Stomach (tissue), 9 donors: ENCODE measurements around the gene CABLES1. TPM values are rescaled to one million over a fixed set of nuclear protein-coding genes. Genes with fewer than 3 reads are reported as not detected.

Source experiments
- DNase-seq, 2 donors: peaks; one replicate each; pipeline versions ENCODE4 v3.0.0 to v3.0.0-alpha.2; 2013 to 2019
- H3K27ac ChIP-seq, 5 donors: fragments of 200-600 bp in 4 of 5; sonication (generic) in 4 of 5; one replicate each; pipeline ENCODE4 v1.5.1; 2013 to 2019; ENCODE audit warnings: mild to moderate bottlenecking in 1 of 5, moderate library complexity in 1 of 5
- H3K27me3 ChIP-seq, 3 donors: fragments of 200-600 bp; sonication (generic); one replicate each; pipeline ENCODE4 v1.5.1; 2017 to 2019; ENCODE audit warnings: mixed run types in 1 of 3
- H3K36me3 ChIP-seq, 4 donors: fragments of 200-600 bp; sonication (generic); 1 replicate in 3 of 4; 2 replicates in 1 of 4; pipeline ENCODE4 v1.5.1; 2016 to 2019
- H3K4me1 ChIP-seq, 4 donors: fragments of 200-600 bp; sonication (generic); one replicate each; pipeline ENCODE4 v1.5.1; 2016 to 2019
- H3K4me3 ChIP-seq, 4 donors: fragments of 200-600 bp; sonication (generic) in 3 of 4; one replicate each; pipeline ENCODE4 v1.5.1; 2016 to 2019; ENCODE audit warnings: mild to moderate bottlenecking in 1 of 4
- H3K9me3 ChIP-seq, 4 donors: fragments of 200-600 bp; sonication (generic); one replicate each; pipeline ENCODE4 v1.5.1; 2016 to 2019
- EP300 ChIP-seq: sonication (generic); formaldehyde crosslinking; IDR thresholded peaks from one replicate; pipeline ENCODE4 v1.6.1; 2017; ENCODE audit warnings: antibody characterized with exemption
- POLR2A ChIP-seq, 4 donors: fragments of 450-650 bp; IDR thresholded peaks; one replicate each; pipeline ENCODE4 v1.6.1; 2016; ENCODE audit warnings: antibody characterized with exemption in 4 of 4, control low read depth in 2 of 4, mild to moderate bottlenecking in 1 of 4, moderate library complexity in 1 of 4
- POLR2AphosphoS5 ChIP-seq, 3 donors: sonication (generic); formaldehyde crosslinking; IDR thresholded peaks; one replicate each; pipeline ENCODE4 v1.6.1; 2016; ENCODE audit warnings: antibody characterized with exemption in 3 of 3
- WGBS, 5 donors: extraction: QIAGEN DNeasy Blood & Tissue Kit in 3 of 5; methylation state at CpG; one replicate each; pipeline versions ENCODE4 v1.1.5 to v1.1.7; 2013 to 2018; 5-methylcytosine and 5-hydroxymethylcytosine counted together
- intact Hi-C: fragments of 100-400 bp; cut with DNase I; formaldehyde crosslinking; loops from one replicate; pipeline ENCODE4 v1.15.1; 2023; ENCODE audit warnings: low total_unique reads
- polyA plus RNA-seq, 3 donors: library from polyadenylated mRNA; stranded (reverse); fragments of 200-250 nt; gene quantifications; one replicate each; pipeline ENCODE4 v1.2.3, GENCODE V29; 2013
- total RNA-seq, 5 donors: library from RNA; depleted of rRNA; stranded (reverse); fragments of >200 nt; gene quantifications; one replicate each; pipeline versions ENCODE4 v1.1.0 to v1.2.3, GENCODE V29; 2014 to 2016
- TF ChIP-seq, protein P1 (sequence below), 7 experiments: fragments of 450-650 bp in 4 of 7; fragments of 200-600 bp in 3 of 7; sonication (generic) in 3 of 7; IDR thresholded peaks; one replicate each; pipeline ENCODE4 v1.5.1; 2016 to 2019; ENCODE audit warnings: antibody characterized with exemption in 7 of 7, control low read depth in 2 of 7, mild to moderate bottlenecking in 1 of 7
- donor health status: healthy with polysubstance abuse.
- donor health status: Bipolar disorder and iron deficiency.
- donor health status: healthy.

CABLES1 gene
- total and polyA plus RNA-seq, 8 donors, result 5.6 to 36.8 (median 18.2) TPM

DNA sequence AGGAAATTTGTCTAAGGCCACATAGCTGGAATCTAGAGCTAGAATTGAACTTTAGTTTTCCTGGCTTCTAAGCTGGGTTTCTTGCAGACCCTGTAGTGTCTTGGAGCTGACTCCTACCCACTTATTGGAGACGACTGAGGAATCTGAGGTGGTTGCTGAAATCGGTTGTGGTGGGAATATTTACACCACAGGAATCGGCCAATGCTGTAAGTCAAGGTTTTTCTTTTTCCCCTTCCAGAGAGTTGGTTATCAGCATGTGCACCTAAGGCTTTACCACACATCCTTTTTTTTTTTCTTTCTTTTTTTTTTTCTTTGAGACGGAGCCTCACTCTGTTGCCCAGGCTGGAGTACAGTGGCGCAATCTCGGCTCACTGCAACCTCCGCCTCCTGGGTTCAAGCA, 9.4 kb downstream of the CABLES1 start:
- DNase-seq, result no peak
- TF ChIP-seq POLR2AphosphoS5 (IDR thresholded peaks at IDR 0.05) (no peak), POLR2A (IDR thresholded peaks at IDR 0.05) (no peak), EP300 (no peak)
- TF ChIP-seq, protein P1, sequence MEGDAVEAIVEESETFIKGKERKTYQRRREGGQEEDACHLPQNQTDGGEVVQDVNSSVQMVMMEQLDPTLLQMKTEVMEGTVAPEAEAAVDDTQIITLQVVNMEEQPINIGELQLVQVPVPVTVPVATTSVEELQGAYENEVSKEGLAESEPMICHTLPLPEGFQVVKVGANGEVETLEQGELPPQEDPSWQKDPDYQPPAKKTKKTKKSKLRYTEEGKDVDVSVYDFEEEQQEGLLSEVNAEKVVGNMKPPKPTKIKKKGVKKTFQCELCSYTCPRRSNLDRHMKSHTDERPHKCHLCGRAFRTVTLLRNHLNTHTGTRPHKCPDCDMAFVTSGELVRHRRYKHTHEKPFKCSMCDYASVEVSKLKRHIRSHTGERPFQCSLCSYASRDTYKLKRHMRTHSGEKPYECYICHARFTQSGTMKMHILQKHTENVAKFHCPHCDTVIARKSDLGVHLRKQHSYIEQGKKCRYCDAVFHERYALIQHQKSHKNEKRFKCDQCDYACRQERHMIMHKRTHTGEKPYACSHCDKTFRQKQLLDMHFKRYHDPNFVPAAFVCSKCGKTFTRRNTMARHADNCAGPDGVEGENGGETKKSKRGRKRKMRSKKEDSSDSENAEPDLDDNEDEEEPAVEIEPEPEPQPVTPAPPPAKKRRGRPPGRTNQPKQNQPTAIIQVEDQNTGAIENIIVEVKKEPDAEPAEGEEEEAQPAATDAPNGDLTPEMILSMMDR (IDR thresholded peaks at IDR 0.05), result no peak
- H3K27me3 ChIP-seq, result no peaks in the 10 kb centered on the region
- WGBS, 5 donors, result 90 to 96% (median 95%) methylated on average over 4 to 7 of the region's 7 CpGs
- H3K4me1 ChIP-seq, result peaks cover 38 to 63% (median 49%) of the 10 kb centered on the region in 4 donors
- H3K36me3 ChIP-seq, result no peaks in the 10 kb centered on the region
- H3K27ac ChIP-seq, result peak overlapping the region in 2 of 5 donors; percentile 65 to 75
- H3K9me3 ChIP-seq, result no peaks in the 10 kb centered on the region
- no peak overlapping the region for H3K4me3 ChIP-seq
- intact Hi-C loops, result no loop called here

DNA sequence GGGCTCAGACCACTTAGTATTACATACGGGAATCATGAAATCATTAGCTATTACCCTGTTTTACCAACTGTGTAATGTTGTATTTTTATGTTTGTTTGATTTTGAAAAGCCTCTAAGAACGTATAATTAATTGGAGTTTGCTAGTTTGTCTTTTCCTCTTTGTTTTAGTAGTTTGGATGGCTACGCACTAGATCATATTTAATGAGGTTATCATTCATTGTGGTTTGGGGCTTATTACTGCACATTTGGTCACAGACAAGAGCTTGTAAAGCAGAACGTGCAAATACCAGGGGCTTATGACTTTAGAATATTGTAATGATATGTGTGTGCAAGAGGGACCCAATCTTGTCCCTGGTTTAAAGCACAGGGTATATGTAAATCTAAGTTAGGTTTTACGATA, 10.3 kb downstream of the CABLES1 start:
- Histone ChIP-seq H3K4me3 (no peak overlapping the region), H3K27ac (no peak overlapping the region)
- TF ChIP-seq POLR2A (IDR thresholded peaks at IDR 0.05) (no peak), EP300 (no peak), POLR2AphosphoS5 (IDR thresholded peaks at IDR 0.05) (no peak)
- TF ChIP-seq, protein P1 (IDR thresholded peaks at IDR 0.05), result no peak

DNA sequence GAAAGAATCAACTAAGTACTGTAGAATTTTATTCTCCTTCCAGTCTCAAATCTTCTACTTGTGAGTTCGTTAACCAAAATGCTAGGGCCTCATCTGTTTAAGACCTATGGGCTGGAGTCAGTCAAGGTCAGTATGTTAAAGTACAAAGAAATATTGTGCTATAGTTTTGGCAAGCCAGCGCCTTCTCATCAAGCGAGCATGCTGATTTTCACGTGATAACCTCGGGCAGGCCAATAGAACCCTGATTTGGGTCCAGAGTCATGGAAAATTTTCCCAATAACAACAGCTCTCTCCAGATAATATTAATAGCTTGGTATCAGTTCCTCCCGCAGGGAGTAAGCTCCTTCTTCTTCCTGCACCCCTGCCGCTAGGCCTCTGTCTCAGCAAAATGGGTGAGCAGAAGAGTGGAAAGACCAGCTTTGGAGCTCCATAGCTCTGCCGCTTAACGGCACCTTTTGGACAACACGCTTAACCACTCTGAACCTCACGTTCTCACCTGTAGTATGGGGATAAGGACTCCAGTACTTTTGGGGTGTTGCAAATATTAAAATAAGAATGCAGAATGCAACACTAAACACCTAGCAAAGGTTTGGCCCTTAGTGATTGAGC, 11.7 kb downstream of the CABLES1 start:
- H3K36me3 ChIP-seq, result no peaks in the 10 kb centered on the region
- TF ChIP-seq POLR2A (IDR thresholded peaks at IDR 0.05), result no peak
- TF ChIP-seq EP300, result no peak
- TF ChIP-seq, protein P1 (IDR thresholded peaks at IDR 0.05), result no peak
- TF ChIP-seq POLR2AphosphoS5 (IDR thresholded peaks at IDR 0.05), result no peak
- no peaks in the 10 kb centered on the region for H3K9me3 ChIP-seq
- no peak overlapping the region for H3K4me3 ChIP-seq
- H3K27ac ChIP-seq, result peak overlapping the region in 4 of 5 donors; percentile 2 to 51 (median 42)
- intact Hi-C loops, result no loop called here
- no peaks in the 10 kb centered on the region for H3K27me3 ChIP-seq
- WGBS, 5 donors, result 44 to 70% (median 54%) methylated on average over 11 of the region's 11 CpGs
- peaks cover 21 to 53% (median 32%) of the 10 kb centered on the region in 4 donors for H3K4me1 ChIP-seq
- DNase-seq, result no peak

More for the DNA sequence above, 10.3 kb downstream of the CABLES1 start:
- H3K36me3 ChIP-seq, result no peaks in the 10 kb centered on the region
- H3K9me3 ChIP-seq, result no peaks in the 10 kb centered on the region
- H3K27me3 ChIP-seq, result no peaks in the 10 kb centered on the region
- peaks cover 34 to 66% (median 45%) of the 10 kb centered on the region in 4 donors for H3K4me1 ChIP-seq
- 76 to 80% (median 80%) methylated on average over 5 of the region's 5 CpGs for WGBS, 5 donors
- DNase-seq, result no peak
- intact Hi-C loops, result no loop called here

DNA sequence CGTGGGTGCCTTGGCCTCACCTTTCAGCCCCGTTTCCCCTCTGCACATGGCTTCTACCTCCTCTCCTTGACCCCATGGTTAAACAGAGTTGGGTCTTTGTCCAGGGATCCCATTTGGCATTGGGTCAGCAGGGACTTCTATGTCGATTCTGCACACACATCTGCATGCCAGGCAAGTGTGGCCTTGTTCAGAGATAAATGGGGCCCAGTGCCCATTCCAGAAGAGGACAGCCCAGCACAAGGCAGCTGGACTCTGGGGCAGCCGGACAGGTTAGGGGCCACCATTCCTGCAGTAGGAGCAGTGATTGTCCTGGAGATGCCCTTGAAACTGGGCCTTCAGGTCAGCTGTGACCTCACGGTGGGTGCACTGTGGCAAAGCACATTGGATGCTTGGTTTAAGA, 13.1 kb downstream of the CABLES1 start:
- Histone ChIP-seq H3K4me3 (no peak overlapping the region), H3K9me3 (no peaks in the 10 kb centered on the region), H3K27me3 (no peaks in the 10 kb centered on the region), H3K4me1 (peaks cover 8 to 39% (median 18%) of the 10 kb centered on the region in 4 donors), H3K27ac (no peak overlapping the region), H3K36me3 (no peaks in the 10 kb centered on the region)
- 76 to 90% (median 80%) methylated on average over 3 to 5 of the region's 5 CpGs for WGBS, 5 donors
- intact Hi-C loops, result no loop called here
- DNase-seq, result no peak
- TF ChIP-seq EP300 (no peak), POLR2AphosphoS5 (IDR thresholded peaks at IDR 0.05) (no peak), POLR2A (IDR thresholded peaks at IDR 0.05) (no peak)
- TF ChIP-seq, protein P1 (IDR thresholded peaks at IDR 0.05), result no peak
